Amniotic stem cell (primary cell): ENCODE data around the gene TCEAL1.
"Not testable (repeated sequence)": the region's sequence is repeated elsewhere in the genome, so short reads cannot be mapped to it uniquely, and the experiment has no call there.

Source experiments
- DNase-seq: peaks from one replicate; lab custom pipeline; 2025; lab: John Stamatoyannopoulos, UW

The TCEAL1 gene, protein sequence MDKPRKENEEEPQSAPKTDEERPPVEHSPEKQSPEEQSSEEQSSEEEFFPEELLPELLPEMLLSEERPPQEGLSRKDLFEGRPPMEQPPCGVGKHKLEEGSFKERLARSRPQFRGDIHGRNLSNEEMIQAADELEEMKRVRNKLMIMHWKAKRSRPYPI

DNA sequence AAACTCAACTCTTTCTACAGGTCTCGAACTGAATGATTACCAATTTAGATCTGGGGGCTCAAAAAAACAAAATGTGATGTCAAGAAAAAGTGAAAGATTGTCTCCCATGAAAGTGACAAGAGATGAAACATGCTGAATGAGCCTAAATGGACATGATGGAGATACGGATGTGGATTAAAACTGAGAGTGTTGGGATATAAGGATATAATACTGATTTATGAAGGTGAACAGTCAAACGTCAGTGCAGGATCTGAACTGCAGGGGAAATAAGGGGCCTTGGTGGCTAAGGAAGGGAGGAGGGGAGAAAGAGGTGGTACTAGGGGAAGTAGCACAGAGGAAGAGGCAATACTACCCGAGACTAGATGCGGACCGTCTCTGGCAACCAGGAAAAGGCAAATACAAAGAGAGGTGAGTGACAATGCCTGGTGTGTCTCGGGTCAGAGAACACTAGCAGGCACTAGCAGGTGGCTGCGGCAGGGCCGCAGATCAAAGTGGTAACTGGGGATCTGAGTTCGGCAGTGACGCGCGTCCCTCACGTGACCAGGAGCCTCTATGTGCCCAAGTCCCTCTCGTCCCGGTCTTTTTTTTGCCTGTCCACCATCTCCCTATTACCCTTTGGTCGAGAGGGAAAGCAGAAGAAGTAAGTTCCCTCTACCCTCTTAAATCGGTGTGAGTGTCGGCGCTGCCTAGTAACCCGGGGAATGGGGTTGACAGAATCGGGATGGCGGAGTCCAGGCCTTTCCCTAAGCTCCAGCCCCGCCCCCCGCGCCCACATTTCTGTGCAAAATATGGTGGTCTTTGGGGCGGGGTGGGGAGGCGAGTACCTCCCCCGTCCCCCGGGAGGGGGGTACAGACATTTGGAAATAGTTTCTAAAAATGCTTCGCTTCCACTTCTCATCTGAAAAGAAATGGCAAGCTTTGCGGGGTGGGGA lies at the start of gene TCEAL1:
Gene TCEAL1 (plus strand): TSS at position 590 of the 932 bp plus-strand sequence. CDS start 942 bp downstream, outside the sequence.
- no peak for DNase-seq

DNA sequence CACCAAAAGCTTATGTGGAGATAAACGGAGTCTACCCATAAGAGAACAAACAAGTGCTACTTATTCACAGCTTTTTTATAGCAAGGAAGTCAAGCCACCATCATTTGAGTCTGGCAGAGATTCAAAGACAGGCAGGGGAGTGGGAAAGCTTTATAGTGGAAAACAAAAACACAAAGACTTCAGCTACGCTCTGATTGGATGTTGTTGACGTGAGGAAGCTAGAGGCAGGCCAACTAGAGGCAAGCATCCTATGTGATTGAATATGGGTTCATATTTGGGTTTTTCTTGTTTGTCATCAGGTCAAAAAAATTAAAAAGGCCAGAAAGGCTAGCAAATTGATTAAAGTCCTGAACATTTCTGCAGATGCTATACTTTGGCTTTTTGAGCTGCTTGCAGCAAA lies 44.2 kb upstream of the TCEAL1 start:
- no peak for DNase-seq

DNA sequence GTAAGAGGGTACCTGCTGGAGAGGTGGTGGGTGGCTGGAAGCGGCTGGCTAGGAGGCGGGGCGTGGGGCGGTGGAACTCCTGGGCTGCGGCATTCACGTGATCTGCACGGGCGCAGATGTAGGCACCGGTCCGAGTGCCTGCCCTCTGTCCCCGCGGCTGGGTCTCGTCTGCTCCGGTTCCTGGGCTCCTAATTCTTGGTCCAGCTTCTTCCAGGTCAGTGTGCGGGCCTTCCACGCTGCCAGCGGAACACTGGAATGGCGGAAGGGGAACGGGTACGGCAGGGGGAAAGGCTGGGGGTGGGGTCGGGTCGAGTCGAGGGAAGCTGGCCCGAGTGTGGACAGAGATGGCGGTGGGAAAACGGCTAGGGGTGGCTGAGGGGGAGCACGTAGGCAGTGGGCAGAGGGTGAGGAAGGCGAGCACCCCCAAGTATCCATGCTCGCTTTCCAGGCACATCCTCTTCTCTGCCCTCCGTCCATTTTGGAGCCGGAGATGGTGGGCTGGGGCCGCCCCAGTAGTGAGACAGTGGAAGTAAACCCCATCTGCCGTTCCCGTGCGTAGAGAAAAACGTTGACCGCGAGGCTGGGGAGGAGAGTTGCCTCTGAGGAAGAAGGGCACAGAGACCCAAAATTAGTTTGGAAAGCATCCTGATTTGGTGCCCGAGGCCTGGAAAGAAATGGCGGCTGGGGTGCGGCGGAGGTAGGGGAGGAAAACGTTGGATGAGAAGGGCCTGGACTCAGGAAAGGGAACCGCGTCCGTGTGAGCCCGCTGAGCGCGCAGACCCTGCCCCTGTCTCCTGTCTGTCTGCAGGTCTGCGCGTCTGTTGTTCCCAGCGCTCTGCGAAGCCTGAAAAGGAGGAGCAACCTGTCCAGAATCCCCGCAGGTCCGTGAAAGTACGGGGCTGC lies 43.1 kb upstream of the TCEAL1 start, which contains the start of gene TCEAL4:
Gene TCEAL4 (plus strand): TSS at position 105 of the 903 bp plus-strand sequence. CDS start 1,161 bp downstream, outside the sequence.
- DNase-seq = no peak

DNA sequence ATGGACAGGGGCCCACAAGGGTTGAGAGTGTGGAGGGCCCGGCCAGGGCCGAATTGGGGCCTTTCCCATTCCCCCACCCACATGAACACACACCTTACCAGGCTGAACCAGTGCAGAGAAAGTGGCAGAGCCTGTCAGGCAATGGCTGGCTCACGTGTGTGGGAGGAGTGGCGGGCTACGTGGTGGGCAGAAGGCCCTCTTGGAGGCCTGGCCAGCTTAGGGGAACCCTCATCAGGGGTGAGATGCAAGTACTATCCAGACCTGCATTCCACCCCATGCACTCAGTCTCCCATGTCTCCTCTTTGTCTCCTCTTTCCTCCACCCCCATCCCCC lies 42.5 kb upstream of the TCEAL1 start:
- no peak for DNase-seq

DNA sequence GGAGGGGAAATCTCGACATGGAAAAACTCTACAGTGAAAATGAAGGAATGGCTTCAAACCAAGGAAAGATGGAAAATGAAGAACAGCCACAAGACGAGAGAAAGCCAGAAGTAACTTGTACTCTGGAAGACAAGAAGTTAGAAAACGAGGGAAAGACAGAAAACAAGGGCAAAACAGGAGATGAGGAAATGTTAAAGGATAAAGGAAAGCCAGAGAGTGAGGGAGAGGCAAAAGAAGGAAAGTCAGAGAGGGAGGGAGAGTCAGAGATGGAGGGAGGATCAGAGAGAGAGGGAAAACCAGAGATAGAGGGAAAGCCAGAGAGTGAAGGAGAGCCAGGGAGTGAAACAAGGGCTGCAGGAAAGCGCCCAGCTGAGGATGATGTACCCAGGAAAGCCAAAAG lies 42.1 kb upstream of the TCEAL1 start:
- DNase-seq = no peak

DNA sequence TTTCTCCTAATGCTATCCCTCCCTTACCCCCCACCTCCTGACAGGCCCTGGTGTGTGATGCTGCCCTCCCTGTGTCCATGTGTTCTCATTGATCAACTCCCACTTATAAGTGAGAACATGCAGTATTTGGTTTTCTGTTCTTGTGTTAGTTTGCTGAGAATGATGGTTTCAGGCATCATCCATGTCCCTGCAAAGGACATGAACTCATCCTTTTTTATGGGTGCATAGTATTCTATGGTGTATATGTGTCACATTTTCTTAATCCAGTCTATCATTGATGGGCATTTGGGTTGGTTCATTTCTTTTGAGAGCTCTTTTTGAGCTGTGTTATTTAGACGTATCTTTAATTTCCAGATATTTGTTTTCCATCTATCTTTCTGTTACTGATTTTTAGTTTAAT lies 36.5 kb upstream of the TCEAL1 start:
- not testable (repeated sequence) for DNase-seq

DNA sequence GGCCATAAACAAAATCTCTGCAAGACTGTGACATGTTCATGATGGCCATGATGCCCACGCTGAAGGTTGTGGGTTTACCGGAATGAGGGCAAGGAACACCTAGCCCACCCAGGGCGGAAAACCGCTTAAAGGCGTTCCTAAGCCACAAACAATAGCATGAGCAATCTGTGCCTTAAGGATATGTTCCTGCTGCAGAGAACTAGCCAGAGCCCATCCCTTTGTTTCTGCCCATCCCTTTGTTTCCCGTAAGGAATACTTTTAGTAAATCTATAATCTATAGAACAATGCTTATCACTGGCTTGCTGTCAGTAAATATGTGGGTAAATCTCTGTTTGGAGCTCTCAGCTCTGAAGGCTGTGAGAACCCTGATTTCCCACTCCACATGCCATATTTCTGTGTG lies 33.6 kb upstream of the TCEAL1 start:
- DNase-seq = not testable (repeated sequence)

DNA sequence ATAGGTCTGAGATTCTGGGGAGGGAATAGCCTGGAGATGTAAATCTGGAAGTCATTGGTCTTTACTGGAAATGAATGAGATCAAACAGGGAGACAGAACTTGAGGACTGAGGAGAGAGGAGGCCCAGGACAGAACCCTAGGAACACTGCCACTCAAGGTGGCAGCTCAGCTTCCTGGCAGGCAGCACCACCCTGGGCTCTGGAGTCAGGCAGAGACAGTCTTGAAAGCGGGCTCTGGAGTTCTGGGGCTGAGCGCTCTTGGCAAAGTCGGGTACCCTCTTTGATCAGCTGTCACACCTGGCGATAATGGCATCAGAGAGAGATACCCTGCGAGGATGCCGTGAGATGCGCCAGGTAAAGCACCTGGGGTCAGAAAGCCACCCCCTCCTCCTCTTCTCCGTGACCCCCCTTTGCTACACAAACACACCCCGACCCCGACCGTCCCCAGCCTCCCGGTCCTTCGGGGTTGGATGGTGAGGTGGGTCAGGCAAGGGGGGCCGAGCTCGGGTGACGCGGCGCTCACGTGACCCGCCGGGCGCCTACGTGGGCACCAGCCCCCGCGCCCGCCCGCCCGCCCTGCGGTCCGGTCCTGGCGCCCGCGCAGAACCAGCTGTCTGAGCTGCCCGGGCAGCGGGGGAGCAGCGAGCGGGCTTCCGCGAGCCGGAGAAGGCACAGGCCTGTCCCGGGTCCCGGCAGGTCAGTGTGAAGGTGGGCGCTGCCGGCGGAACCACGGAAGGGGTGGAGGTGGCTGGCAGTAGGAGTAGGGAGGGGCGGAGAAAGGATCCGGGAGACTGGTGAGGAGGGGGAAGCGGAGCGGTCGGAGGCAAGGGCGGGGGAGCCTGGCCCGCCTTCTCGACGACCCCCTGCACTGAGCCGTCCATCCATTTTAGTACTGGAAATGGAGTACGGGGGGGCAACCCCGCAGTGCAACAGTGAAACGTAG lies 21.1 kb upstream of the TCEAL1 start, which contains the start of gene TCEAL3:
Gene TCEAL3 (plus strand): TSS at position 600 of the 942 bp plus-strand sequence. CDS start 1,102 bp downstream, outside the sequence.
- no peak for DNase-seq

DNA sequence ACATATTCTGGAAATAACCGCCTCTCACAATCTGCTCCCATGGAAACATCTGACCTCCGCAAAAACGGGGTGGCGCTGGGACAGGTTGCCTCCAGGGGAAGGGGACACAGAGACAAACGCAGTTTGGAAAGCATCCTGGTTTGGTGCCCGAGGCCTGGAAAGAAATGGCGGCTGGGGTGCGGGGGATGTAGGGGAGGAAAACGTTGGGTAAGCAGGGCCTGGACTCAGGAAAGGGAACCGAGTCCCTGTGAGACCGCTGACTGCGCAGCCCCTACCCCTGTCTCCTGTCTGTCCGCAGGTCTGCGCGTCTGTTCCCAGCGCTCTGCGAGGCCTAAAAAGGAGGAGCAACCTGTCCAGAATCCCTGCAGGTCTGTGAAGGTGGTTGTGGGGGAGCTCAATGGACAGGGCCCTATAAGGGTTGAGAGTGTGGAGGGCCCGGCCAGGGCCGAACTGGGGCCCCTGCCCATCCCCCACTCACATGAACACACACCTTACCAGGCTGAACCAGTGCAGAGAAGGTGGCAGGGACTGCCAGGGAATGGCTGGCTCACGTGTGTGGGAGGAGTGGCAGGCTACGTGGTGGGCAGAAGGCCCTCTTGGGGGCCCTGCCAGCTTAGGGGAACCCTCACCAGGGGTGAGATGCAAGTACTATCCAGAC lies 20.3 kb upstream of the TCEAL1 start:
- no peak for DNase-seq

DNA sequence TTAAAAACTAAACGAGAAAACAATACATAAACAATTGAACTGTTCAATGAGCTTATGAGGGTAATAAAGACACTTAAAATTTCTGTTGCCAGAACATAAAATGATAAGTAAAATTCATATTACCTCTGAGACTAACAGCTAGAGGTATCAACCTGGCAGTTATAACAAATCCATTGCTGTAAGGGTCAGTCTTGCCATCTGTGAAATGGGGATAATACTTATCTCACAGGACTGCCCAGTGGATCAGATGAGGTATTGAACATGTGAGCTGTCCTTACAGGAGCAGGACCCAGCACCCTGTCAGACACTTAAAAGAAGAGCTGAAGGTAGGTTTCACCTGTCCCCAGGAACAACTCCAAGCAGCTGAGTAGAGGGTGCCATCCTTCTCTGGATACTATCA lies 18.5 kb upstream of the TCEAL1 start:
- no peak for DNase-seq

DNA sequence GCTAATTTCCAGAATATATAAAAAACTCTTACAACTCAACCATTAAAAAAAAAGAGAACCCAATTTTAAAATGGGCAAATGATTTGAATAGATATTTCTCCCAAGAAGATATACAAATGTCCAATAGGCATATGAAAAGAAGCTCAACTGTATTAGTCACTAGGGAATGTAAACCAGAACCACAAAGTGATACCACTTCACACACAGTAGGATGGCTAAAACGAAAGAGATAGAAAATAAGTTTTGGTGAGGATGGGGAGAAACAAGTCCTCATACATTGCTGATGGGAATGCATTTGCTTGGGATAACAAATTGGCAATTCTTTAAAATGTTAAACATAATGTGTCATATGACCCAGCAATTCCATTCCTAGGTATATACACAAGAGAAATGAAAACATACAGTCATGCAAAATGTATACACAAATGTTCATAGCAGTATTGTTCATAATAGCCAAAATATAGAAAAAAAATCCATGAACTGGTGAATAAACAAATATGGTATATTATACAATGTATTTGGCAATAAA lies 15.3 kb upstream of the TCEAL1 start:
- DNase-seq = no peak

DNA sequence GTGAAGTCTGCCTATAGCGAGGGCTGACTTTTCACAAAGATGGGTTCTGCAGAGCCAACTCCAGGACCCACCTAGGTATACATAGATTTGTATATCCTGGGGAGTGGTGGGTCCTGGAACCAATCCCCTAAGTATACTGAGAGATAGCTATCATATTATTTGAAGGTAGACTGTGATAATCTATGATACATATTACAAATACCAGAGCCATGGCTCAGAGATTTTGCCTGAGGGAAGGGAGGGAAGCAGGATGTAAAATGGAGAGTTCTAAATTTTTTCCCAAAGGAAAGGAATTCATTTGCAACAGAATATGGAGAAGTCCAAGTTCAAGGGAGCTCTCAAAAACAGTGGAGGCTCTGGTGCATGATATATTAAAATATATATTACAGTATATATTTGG lies 13.8 kb upstream of the TCEAL1 start:
- no peak for DNase-seq

DNA sequence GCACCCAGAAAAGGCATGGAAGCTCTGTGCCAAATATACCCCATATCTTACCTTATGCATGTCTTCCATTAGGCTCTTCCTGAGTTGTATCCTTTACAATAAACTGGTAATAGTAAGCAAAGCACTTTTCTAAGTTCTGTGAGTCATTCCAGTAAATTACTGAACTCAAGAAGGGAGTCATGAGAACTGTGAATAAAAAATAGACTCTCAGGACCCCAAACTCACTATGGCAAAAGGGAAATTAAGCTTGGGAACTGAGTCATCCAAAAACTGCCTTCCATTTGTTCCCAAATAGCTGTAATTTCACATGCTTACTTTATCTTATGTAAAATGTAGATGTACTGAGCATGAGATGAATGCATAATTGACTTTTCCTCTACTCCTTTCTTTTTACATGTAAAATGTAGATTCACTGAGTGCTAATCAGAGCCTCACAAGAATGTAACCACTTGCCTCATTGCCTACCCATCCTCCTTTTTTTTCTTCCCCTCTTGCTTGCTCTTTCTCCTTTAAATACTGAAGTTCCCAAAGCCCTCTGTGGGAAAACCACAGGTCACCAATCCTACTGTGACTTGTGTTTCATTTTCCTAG lies 12.9 kb upstream of the TCEAL1 start:
- DNase-seq = no peak

DNA sequence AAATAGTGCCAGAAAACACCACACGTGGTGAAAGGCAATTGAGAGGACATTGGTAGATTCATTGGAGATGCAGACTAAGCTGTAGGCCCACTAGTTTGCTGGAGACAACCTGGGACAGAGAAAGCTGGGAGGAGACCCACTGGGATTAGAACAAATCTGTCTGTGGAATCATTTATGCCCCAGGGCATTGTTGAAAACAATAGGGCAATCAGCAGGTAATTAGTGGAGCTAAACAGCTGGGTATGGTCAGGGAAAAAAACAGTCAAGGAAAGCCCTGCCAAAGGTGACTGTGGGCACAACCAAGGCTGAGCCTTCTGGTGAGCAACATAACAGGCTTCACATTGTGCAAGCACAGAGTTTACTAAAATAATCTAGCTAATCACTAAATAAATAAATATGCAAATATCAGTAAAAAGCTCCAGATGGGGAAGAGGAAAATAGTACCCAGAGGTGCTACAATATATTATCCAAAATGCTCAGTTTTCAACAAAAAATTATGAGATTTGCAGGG lies 12.0 kb upstream of the TCEAL1 start:
- DNase-seq = no peak

DNA sequence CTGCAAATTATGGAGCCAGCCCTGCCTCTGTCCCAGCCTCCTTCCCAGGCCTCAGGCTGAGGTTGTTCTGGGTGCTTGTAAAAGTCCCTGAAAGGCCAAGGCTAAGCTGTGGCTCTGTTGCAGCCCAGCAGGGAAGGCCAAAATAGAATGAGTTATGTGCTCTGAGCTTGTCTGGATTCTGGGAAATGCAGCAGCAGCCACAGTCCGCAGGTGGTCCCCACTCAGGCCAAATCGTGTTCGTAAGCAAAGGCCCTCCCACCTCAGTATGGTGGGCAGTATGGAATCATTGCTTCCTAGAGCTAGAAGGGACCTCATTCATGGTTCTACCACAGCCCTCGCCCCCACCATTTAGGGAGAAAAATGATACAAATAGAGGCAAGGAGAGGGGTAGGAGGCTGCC lies 4.7 kb upstream of the TCEAL1 start:
- DNase-seq = no peak

DNA sequence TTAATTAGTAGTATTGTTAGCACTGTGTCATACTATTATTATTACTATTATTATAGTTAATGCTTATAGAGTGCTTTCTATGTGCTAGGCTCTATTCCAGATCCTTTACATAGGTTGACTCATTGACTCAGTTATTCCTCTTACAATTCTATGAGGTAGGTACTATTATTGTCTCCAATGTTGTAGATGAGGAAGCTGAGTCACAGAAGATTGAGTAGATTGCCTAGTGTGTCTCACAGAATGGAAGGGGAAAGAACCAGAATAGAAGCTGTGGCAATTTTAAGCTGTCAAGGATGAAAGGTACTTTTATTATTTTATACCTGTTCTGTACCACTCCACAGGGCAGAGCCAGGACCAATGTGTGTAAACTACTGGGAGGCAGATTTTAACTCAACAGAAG lies 1.9 kb upstream of the TCEAL1 start:
- no peak for DNase-seq

DNA sequence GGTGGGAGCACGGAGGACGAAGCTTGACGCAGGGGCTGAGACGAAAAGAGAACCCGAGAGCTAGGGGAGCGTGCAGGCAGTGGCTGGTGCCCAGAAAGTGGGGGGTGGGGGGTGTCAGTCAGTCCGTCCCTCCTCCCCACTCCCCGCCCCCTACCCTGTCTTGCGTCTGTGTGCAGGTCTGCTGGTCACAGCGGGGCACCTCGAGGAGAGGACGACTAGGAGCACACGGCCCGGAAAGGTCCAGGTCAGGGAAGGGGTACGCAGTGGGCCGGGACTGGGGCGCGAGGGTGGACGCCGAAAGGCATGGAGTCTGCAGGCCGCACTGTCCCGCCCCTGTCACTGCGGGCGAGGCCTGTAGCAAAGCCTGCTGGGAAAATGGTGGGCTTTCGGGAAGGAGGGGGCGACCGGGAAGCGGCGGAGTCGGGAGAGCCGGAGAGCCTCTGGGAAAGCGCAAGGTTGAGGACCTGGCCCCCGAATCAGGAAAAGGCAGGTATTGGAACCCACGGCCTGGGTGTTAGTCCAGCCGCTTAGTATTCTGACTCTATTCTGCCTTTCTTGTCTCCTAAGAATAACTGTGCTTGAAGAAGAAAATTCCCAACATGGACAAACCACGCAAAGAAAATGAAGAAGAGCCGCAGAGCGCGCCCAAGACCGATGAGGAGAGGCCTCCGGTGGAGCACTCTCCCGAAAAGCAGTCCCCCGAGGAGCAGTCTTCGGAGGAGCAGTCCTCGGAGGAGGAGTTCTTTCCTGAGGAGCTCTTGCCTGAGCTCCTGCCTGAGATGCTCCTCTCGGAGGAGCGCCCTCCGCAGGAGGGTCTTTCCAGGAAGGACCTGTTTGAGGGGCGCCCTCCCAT lies 769 bp downstream of the TCEAL1 start:
- DNase-seq = peak; percentile 35

DNA sequence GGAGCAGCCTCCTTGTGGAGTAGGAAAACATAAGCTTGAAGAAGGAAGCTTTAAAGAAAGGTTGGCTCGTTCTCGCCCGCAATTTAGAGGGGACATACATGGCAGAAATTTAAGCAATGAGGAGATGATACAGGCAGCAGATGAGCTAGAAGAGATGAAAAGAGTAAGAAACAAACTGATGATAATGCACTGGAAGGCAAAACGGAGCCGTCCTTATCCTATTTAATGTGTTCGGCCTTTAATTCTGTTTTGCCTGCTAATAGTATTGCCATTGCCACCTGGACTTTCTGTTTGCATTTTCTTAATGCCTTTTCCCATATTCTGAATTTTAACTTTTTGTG lies 1.4 kb downstream of the TCEAL1 start:
- no peak for DNase-seq

DNA sequence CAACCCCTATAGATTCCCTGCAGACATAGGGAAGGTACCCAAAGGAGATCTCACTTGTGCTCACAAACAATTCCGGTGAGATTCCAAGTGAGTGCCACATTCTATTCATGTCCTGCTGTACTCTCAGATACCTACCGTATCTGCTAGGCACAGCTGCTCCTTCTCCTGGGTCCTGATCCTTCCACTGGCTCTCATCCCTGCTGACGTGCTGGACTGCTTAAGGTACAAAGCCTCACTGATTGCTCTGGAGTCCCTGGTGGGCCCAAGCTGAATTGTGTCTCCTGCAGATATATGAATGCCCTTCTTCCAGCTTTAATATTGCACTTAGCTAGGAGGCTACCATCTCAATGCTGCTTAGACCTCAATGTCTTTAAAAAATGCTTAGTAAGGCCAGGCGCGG lies 2.4 kb downstream of the TCEAL1 start:
- no peak for DNase-seq
